Measurements from ENCODE around the gene PTPN14. TPM values are rescaled to one million over a fixed set of nuclear protein-coding genes. Genes with fewer than 3 reads are reported as not detected.

The PTPN14 gene
- total RNA-seq, 1 donor from 2014 or later = 3.2 TPM

DNA sequence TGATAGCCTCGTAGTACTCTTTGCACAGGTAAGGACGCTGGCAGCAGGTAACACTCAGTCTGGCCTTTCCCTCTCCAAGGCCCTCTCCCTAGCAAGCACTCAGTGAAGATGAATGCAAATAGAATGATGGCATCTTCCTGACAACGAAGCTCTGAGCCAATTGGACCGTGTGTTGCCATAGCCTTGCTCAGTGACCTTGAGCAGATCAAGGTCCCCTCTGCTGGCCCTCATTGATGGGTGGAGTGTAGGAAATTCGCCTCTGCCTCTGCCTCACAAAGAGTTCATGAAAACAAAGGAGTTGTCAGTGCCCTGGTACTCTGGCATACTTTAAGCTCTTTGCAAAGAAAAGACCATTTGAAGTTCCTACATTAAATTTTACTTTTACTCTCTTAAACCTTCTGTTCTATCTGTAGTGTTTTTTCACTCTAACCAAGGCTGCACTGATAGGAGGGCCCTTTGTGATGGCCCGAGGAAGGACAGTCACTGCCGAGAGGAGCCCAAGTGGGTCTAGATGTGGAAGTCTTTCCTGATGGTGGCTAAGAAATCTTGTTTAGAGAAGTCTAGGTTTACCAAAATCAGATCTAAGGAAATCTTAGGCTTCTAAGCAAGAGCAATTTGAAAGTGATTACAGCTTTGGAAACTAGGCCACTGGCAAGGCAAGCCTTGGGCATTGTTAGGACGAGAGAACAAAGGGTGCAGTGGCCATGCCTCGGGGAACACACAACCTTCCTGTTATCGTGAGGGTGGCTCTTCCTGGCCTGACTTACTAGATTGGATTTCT lies 232.3 kb downstream of the PTPN14 start:
- DNase-seq (ENCODE audit: low spot score) = no peak
- ATAC-seq = no peak

DNA sequence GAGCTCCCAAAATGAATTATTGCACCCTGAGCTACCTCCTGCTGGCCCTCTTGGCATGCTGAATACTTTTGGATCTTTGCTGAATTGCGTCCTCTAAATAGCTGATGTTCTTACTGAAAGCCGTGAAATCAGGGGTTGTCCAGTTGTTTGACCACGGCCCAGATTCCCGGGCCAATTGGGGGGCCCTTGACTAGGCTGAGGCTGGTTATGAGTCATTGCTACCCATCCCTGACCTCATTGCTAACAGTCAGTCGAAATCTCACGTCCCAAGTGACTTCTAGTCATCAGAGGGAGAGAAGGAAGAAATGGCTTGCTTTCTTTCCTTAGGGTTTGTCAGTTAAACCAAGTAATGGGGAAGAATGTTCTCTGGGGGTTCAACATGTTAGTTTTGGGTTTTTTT lies 233.0 kb downstream of the PTPN14 start:
- no peak for DNase-seq (ENCODE audit: low spot score)
- no peak for ATAC-seq

DNA sequence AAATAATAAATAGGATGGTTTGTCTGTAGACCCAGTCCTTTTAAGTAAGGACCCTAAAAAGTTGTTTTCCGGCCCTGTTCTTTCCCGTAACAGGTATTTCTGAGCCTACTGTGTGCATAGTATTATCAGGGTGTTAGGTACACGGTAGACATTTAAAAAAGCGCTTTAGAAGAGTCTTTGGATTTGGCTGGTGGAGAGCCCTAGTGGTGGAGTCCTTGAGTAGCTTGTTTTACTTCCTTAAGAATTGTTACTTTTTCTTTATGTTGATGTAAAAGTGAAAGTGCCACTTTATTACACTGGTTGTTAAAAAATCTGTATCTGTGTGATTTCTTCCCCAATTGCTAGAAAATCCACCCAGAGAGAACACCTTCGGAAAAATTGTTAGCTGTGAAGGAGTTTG lies 233.7 kb downstream of the PTPN14 start:
- no peak for ATAC-seq

DNA sequence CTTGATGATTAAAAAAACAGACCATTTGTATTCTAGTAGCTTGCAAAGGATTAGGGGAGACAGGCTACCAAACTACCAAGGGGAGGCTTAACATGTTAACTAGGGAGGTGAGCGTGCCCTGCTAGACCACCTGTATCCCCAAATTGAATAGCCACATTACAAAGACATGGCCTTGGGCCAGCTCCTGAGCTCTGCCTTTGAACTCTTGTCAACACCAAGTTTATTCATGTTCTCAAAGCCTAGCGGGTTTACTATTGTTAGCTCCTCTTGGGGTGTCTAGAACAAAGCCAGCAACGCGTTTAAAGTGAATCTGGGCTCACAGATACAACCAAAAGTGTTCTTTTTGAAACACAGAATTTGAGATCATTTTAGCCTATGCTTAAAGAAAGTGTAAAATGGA lies 234.1 kb downstream of the PTPN14 start:
- DNase-seq (ENCODE audit: low spot score) (no peak), ATAC-seq (no peak)

More for the DNA sequence above, 233.7 kb downstream of the PTPN14 start:
- DNase-seq (ENCODE audit: low spot score) = no peak

DNA sequence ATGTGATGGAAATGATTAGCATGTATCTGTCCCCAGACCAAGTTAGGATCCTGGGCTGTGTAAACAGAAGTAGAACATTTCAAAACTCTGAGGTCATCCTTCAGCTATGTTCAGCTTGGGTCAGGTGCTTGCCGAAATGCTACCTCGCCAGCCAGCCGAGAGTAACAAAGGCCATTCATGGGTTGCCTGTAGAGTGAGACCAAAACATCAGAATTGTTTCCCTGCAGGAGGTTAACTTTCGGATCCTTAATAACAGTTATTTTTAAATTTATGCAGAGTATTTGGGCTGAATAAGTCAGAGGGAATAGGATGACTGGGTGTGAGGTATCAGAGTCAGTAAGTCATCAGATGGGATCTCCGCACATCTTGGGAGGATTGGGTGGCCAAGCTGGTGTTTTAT lies 234.8 kb downstream of the PTPN14 start:
- peak; percentile 80 for ATAC-seq
- DNase-seq (ENCODE audit: low spot score) = peak; percentile 78

DNA sequence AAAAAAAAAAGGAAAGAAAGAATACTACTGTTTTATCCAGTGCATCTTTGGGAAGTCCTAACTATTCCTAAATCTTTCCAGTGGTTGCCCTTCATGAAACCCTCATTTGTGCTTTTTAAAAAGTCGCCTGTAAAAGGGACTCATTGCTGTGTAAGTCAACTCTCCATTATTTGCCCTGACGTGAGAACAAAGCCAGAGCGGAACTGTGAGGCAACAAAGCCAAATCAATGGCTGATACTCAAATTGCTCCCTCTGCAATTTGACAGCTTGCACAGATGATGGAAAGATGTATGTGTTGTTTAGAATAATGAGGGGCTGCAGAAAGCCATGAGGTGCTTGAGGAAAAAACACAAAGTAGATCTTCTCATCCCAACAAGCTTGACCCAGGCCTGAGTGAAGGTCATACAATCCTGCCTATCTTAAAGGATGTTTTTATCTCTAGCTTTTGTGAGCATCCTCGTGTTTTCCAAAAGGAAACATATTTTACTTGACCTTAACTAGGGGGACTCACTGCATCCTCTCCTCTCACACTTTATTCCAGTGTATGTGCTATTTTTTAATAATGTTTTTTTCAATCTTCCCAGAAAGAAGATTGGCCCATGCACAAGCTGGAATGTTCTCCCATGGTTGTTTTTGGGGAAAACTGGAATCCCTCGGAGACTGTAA lies 237.1 kb downstream of the PTPN14 start:
- DNase-seq (ENCODE audit: low spot score) (no peak), ATAC-seq (no peak)

DNA sequence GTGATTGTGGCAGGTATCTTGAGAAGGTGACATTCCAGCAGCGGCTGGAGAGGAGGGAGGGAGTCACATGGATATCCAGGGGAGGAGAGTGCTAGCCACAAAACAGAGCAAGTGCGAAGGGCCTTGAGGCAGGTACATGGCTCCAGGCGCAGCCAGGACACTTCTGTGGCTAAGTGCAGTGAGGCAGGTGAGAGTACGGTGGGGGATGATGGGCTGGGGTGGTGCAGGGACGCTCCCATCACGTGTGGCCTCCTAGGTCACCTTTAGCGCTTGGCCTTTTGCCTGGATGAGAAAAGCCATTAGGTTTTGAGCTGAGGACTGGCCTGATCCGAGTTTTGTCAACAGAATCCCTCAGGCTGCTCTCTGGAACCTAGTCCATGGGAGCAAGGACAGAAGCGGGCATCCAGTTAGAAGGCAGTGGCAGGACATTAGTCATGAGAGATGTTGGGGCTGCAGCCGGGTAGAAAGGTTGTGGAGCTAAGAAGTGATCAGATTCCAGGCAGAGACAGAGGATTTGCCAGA lies 238.8 kb downstream of the PTPN14 start:
- peak; percentile 91 for DNase-seq (ENCODE audit: low spot score)
- ATAC-seq = peak; percentile 85

DNA sequence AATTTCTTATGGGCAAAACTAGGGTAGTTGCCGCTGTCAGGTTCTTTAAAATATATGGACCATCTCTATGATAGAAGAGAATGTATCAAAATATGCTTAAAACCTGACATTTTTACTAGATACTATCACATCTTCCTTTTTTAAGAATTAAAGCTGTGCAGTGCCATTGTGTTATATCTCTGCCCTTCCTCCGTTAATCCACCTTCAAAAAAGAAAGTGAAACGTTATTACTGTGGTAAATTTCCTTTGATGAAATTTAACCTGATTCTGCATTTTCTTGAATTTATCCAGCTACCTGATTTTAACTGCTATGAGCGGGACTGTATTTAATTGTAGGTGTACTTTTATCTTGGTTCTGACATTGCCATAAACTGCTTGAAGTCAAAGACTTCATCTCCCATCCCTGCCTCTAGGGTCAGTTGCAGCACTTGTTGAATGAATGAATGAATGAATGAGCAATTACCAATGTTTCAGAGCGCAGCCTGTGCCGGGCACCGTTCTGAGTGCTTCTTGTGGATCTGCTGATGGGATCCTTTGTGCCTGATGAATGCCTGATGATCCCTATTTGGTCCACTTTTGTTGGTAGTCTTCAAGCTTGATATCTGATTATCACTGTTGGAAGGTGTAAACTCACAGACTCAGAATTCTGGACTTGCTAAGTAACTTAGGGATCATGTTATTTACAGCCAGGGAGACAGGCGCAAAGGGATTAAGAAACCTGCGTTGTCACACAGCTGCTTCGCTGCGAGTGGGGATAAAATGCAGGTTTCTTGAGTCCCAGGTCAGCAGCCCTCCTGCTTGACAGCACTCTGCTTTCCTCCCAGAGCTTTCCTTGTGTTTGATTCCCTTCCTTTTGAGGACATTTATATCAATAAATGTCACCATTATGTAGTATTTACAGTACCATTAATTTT lies 240.4 kb downstream of the PTPN14 start:
- DNase-seq (ENCODE audit: low spot score) (no peak), ATAC-seq (no peak)

DNA sequence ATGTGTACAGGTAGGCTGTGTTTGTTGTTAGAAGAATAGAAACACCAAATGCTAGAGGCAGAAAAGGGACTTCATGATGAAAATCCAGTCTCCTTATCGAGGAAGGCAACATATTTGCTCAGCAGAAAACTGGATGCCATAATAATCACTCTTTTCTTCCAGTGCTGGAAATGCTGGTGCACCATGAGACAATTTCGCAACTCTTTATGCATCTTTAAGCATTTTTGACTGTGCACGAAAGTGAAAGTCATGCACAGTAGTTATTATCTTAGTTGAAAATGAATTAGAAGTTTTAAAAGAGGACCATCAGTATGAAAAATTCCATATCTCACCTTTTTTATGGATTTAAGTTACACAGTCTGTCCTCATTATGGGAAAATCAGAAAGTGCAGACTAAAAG lies 241.4 kb downstream of the PTPN14 start:
- no peak for DNase-seq (ENCODE audit: low spot score)
- no peak for ATAC-seq

DNA sequence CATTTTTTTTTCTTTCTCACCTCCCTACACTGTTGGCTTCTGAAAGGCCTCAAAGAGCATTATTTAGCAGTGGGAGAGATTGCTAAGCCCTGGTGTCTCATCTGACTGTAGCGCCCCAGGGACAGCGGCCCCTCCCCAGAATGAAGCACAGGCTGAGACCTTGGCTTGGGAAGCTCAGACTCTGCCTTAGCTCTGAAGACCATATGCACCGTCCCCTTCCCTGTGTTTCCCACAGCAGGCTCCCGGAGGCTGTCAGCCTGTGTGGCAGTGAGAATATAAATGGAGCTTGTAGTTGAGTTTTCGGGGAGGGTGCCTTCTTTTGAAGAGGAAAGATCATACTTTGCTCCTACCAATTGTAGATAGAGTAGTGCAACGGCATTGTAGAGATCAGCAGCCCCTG lies 245.1 kb downstream of the PTPN14 start:
- ATAC-seq (no peak), DNase-seq (ENCODE audit: low spot score) (no peak)

DNA sequence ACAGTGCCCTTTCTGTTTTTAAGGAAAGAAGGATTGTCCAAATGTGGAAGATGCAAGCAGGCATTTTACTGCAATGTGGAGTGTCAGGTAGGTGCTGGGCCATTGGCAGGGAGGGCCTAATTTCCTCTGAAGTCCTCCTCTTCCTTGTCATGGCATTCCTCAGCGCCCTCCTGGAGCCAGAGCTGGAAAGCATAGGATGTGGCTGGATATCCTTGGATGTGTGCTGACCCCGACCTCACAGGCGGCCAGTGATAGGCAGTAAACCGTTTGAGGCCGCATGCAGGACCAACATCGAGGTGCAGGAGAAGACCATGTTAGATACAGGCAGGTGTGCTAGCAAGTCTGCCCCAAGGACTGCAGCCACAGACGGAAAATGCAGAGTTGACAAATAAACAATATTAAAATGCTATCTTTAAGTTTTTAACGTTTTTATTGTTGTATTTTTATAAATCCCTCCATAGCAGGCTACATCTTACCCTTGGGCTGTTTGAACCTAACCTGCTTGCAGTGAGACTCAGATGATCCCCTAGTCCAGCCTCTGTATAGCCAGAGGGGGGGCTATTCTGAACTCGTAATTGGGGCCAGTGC lies 246.1 kb downstream of the PTPN14 start:
- ATAC-seq = no peak

DNA sequence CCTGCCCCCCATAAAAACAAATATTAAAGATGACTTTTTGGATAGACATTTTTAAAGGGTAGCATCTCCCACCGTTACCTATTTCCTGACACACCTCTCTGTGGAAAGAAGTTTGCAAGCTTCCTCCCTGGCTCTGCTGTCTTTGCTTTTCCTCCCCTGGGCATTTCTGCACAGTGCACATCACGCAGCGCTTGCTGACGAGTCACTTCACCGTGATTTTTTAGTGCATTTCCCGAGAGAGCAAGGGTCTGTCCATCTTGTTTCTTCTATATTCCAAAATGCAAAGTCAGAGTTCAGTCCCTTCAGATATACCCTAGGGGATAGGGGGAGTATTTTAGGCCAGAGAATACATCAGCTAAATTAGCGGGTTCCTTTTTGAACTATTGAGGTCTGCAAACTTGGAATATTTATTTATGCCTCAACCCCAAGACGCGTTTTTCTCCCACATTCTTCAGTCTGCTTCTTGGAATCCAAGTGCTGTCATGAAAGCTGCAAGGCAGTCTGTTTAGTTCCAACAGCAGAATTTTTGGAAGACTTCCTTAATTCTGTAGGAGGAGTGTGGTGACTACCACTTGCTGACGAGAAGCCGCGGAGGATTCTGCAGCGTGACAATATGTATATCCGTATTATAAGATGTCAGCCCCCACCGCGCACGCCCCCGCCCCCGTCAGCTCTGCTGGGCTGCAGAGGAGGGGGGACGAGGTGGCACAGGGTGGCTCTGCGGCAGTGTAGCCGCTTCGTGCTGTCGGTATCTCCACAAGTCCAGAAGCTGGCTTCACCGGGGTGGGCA lies 248.1 kb downstream of the PTPN14 start:
- ATAC-seq = no peak
- no peak for DNase-seq (ENCODE audit: low spot score)

More for the DNA sequence above, 246.1 kb downstream of the PTPN14 start:
- DNase-seq (ENCODE audit: low spot score) = no peak

DNA sequence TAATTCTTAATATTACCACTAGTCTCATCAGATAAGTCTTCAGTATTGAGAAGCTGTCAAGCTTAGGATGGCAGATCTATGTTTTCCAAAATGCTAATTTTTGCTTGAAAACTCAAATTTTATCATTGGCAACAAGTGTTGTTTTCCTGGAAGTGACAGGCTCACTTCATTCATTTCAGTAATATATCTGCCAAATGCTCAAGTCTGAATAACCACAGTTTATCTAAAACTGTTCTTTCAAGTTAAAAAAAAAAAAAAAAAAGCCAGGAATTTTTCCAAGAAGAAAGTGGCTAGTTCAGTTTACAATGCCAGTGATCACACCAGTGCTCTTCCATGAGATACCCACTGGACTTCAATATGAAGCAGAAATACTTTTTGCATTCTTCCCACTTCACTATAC lies 249.9 kb downstream of the PTPN14 start:
- DNase-seq (ENCODE audit: low spot score) (no peak), ATAC-seq (no peak)

DNA sequence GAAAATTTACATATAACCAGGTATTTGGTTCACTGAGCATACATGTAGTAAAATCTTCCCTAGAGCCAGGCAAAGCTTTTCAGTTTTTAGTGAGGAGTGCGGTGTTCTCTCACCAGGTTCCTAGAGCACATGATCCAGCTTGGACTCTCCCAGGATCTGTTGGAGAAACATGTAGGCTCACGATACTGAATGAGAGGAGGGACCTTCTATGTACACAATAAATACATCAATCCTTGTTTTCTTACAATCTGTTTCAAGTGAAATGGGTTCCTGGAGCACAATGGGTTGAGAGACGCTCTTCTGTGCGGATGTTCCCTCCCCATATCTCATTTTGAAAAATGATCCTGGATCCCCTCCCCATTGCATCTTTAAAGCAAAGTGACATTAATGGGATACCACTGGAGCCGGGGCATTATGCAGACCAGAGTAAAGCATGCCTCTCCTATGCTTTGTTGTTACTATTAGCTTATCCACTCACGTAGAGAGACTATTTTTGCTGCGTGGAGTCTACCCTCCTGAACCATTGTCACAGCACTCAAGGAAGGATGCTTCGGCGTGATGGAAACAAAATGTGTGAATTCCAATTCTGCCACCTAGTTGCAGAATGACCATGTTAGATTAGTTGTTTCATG lies 251.1 kb downstream of the PTPN14 start:
- DNase-seq (ENCODE audit: low spot score) = no peak
- ATAC-seq = no peak

Other genes starting within 250 kb of the PTPN14 start
- gene CENPF, start 51.6 kb upstream of the PTPN14 start, total RNA-seq = 1.1 TPM

Data from left lobe of liver (tissue), 2 donors.